K562 treated with DMSO at 1 percent for 24 hours (cell line): ENCODE measurements around the gene AURKAIP1. TPM values are rescaled to one million over a fixed set of nuclear protein-coding genes. Genes with fewer than 3 reads are reported as not detected.

Source experiments
- total RNA-seq: library from RNA; unstranded; fragments of 300-600 nt; gene quantifications from 2 replicates; pipeline ENCODE4 v1.2.3, GENCODE V29; 2022; ENCODE audit warnings: low read depth; ENCODE audit not compliant: insufficient read depth

AURKAIP1 gene
- total RNA-seq, result 342 and 344 TPM in 2 replicates

GRCh38 chr1:1374929-1375662 is at the start of gene AURKAIP1:
TSS of gene AURKAIP1 (minus strand) at chr1:1375207. CDS start at chr1:1374756, 451 bp downstream.

DNA sequence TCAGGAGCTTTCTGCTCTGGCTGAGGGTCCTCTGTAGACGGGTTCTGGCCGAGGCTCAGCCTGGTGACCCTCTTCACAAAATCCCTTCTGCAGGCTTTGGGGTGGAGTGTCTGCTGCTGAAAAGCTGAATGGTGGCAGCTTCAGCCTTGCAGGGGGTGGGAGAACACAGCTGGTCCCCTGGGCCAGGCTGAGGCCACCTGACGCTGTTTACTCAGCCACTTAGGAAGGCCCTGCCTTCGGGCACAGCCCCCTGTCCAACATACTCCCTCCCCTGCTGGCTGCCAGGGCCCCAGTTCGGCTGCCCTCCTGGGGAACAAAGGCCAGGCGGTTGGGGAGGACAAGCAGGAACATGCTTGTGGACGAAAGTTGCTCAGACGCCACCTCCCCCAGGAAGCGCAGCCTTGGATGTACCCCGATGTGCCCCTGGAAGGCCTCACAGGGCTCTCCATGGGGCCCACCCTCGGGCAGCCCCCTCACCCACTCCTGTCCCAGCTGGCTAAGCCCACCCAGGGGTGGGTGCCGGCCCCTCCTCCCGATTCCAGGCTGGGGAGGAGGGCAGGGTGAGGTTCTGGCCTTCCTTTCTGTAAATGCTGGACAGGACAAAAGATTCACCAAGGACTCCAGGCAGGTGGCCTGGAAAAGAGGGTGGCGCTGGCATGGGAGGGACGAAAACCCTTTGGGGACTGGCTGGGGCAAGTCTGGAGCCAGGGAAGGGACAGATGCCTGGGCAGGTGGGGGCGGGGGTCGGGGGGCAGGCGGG is 46.3 kb upstream of the AURKAIP1 start, which contains the start of gene ANKRD65:
Gene ANKRD65, minus strand, starts transcription at position 130 of the 760 bp plus-strand sequence. CDS start 271 bp downstream, outside the sequence.

DNA sequence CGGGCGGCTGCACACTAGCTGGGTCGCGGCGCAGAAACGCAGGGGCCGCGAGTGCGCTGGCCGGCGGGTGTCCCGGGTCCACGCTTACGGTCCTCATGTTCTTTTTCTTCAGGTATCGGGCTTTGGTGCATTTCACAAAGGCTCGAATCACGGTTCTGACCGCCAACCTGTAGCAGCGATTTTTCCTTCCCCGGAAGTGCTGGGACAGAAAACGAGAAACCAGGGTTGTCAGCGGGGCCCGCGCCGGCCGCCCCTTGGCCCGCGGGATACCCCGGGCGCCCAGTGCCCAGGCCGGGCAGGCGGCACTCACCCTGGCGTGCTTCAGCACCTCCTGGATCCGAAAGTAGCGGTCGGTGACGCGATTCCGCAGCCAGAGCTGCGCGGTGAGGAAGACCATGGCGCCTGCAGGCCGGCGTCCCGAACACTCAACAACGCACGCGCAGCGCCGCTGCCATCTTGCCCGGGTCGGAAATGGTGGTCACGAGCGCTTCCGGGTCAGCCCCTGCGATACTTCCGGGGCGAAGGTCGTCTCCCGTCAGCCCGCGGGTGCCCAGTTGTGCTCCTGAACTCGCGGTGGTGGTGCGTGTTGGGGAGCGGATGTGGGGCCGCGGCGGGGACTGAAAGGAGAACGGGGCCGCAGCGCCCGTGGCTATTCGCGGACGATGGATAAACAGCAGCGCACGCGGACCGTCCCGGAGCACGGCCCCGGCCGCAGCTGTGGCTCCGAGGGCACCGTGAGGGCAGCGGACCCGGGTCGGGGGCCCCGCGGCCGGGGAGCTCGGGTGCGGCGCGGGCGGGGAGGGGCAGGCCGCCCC is 32.0 kb upstream of the AURKAIP1 start, which contains the start of gene MRPL20:
Gene MRPL20, minus strand, starts transcription at position 473 of the 815 bp plus-strand sequence. Its CDS starts 76 bp downstream, at position 397.

GRCh38 chr1:1399187-1399871 is 24.3 kb upstream of the AURKAIP1 start, which contains the start of gene CCNL2:
TSS of gene CCNL2 (minus strand) at chr1:1399335. CDS start at chr1:1399306, 29 bp downstream.

GRCh38 chr1:1358433-1359271 is 16.4 kb downstream of the AURKAIP1 start, which contains the start of gene MXRA8:
TSS of gene MXRA8 (minus strand) at chr1:1358555. CDS start at chr1:1358504, 51 bp downstream.

DNA sequence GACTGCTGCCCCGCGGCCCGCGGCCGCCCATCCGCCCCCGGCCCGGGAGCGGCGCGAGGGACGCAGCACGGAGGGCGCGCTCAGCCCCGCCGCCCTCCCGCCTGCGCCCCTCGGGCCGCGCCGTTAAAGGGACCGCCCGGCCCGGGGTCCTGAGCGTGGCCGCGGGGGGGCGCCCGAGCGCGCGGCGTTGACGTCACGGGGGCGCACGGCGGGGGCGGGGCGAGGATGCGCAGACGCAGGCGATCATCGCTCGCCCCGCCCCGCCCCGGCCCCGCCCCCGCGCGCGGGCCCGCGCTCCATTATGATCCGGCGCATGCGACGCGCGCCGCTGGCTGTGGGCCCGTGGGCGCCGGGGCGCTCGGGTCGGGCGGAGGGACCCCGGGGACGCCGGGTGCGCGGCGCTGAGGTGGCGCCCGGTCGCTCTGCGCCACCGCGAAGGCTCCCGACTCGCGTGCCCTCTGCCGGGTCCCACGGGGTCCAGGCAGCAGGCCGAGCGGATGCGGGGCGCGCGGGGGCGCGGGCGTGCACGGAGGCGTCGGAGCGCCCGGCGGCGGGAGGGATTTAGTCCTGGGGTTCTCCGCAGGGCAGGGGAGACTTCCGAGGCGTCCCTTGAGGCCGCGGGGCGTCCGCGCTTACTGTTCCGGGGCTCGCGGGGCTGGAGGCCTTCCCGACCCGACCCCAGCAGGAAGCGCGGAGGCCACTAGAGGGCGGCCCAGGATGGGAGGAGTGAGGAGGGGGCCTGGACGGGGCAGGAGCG is 25.6 kb downstream of the AURKAIP1 start, which contains the start of gene DVL1:
Gene DVL1, minus strand, starts transcription at position 163 of the 757 bp plus-strand sequence. CDS start 353 bp downstream, outside the sequence.

DNA sequence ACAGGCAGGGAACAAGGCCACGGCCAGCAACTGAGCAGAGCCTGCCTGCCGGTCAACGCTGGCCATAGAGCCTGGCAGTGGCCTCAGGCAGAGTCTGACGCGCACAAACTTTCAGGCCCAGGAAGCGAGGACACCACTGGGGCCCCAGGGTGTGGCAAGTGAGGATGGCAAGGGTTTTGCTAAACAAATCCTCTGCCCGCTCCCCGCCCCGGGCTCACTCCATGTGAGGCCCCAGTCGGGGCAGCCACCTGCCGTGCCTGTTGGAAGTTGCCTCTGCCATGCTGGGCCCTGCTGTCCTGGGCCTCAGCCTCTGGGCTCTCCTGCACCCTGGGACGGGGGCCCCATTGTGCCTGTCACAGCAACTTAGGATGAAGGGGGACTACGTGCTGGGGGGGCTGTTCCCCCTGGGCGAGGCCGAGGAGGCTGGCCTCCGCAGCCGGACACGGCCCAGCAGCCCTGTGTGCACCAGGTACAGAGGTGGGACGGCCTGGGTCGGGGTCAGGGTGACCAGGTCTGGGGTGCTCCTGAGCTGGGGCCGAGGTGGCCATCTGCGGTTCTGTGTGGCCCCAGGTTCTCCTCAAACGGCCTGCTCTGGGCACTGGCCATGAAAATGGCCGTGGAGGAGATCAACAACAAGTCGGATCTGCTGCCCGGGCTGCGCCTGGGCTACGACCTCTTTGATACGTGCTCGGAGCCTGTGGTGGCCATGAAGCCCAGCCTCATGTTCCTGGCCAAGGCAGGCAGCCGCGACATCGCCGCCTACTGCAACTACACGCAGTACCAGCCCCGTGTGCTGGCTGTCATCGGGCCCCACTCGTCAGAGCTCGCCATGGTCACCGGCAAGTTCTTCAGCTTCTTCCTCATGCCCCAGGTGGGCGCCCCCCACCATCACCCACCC is 43.7 kb downstream of the AURKAIP1 start, which contains the start of gene TAS1R3:
Gene TAS1R3, plus strand, starts transcription at position 213 of the 898 bp plus-strand sequence. Its CDS starts 66 bp downstream, at position 279.

DNA sequence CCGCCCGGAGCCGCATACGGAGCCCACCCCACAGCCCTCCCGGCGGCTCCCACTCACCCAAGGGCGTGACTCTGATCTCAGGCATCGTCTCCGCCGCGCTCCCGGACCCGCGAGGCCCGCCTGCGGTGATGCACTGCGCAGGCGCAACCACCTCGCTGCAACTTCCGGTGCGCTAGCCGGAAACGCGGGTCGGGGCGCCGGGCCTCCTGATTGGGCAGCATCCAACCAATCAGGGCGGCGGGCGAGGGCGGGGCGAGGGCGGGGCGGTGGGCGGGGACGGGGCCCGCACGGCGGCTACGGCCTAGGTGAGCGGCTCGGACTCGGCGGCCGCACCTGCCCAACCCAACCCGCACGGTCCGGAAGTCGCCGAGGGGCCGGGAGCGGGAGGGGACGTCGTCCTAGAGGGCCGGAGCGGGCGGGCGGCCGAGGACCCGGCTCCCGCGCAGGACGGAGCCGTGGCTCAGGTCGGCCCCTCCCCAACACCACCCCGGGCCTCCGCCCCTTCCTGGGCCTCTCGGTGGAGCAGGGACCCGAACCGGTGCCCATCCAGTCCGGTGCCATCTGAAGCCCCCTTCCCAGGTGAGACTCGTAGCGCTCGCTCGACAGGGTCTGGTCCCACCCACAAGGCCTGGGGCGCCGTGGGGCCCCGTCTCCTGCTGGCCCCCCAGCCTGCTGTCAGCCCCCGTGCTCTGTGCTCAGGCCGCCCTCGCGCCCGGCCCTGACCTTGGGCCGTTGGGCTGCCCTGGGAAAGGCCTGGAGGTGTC is 50.3 kb downstream of the AURKAIP1 start, which contains the start of the genes CPTP and INTS11:
Gene CPTP, plus strand, starts transcription at position 279 of the 764 bp plus-strand sequence. CDS start 2,109 bp downstream, outside the sequence.
Gene INTS11, minus strand, starts transcription at position 137 of the 764 bp plus-strand sequence. Its CDS starts 52 bp downstream, at position 85.

Other genes with a start within 250 kb of the AURKAIP1 start
- gene TTLL10, start 201.3 kb downstream of the AURKAIP1 start, total RNA-seq, result not detected in 2 replicates
- gene TNFRSF18, start 168.6 kb downstream of the AURKAIP1 start, total RNA-seq, result not detected in 2 replicates
- gene TNFRSF4, start 161.1 kb downstream of the AURKAIP1 start, total RNA-seq, result 0.75 and 1.9 TPM in 2 replicates
- gene SDF4, start 143.2 kb downstream of the AURKAIP1 start, total RNA-seq, result 276 and 297 TPM in 2 replicates
- 17.9 and 21.2 TPM in 2 replicates for gene B3GALT6, start 143.0 kb downstream of the AURKAIP1 start, total RNA-seq
- 1.9 and 2.5 TPM in 2 replicates for gene C1QTNF12, start 128.5 kb downstream of the AURKAIP1 start, total RNA-seq
- gene UBE2J2, start 101.4 kb downstream of the AURKAIP1 start, total RNA-seq, result 114 and 118 TPM in 2 replicates
- 3.8 TPM in 2 replicates for gene SCNN1D, start 94.8 kb downstream of the AURKAIP1 start, total RNA-seq
- 52.1 and 55.0 TPM in 2 replicates for gene ACAP3, start 67.3 kb downstream of the AURKAIP1 start, total RNA-seq
- gene PUSL1, start 66.6 kb downstream of the AURKAIP1 start, total RNA-seq, result 69.9 and 85.1 TPM in 2 replicates
- 216 and 263 TPM in 2 replicates for gene INTS11, start 50.5 kb downstream of the AURKAIP1 start, total RNA-seq
- 45.4 and 53.2 TPM in 2 replicates for gene CPTP, start 50.4 kb downstream of the AURKAIP1 start, total RNA-seq
- gene TAS1R3, start 43.9 kb downstream of the AURKAIP1 start, total RNA-seq, result 0.57 and 0.95 TPM in 2 replicates
- 103 and 116 TPM in 2 replicates for gene DVL1, start 25.8 kb downstream of the AURKAIP1 start, total RNA-seq
- gene MXRA8, start 16.7 kb downstream of the AURKAIP1 start, total RNA-seq, result 13.8 and 17.2 TPM in 2 replicates
- 98.9 and 121 TPM in 2 replicates for gene CCNL2, start 24.1 kb upstream of the AURKAIP1 start, total RNA-seq
- 141 and 157 TPM in 2 replicates for gene MRPL20, start 32.1 kb upstream of the AURKAIP1 start, total RNA-seq
- not detected in 2 replicates for gene ANKRD65, start 46.1 kb upstream of the AURKAIP1 start, total RNA-seq
- 22.4 and 26.0 TPM in 2 replicates for gene VWA1, start 60.5 kb upstream of the AURKAIP1 start, total RNA-seq
- gene ATAD3C, start 74.5 kb upstream of the AURKAIP1 start, total RNA-seq, result 0.24 TPM in 1 of 2 replicates, not detected in the other
- 24.3 and 26.9 TPM in 2 replicates for gene ATAD3B, start 96.6 kb upstream of the AURKAIP1 start, total RNA-seq
- 93.9 and 102 TPM in 2 replicates for gene ATAD3A, start 137.0 kb upstream of the AURKAIP1 start, total RNA-seq
- 2.1 and 3.4 TPM in 2 replicates for gene TMEM240, start 165.4 kb upstream of the AURKAIP1 start, total RNA-seq
- gene SSU72, start 199.7 kb upstream of the AURKAIP1 start, total RNA-seq, result 207 and 208 TPM in 2 replicates
- 7.3 and 8.3 TPM in 2 replicates for gene FNDC10, start 224.9 kb upstream of the AURKAIP1 start, total RNA-seq
- gene MIB2, start 240.3 kb upstream of the AURKAIP1 start, total RNA-seq, result 79.7 and 89.3 TPM in 2 replicates